A204.1 (cell line): Measurements from ENCODE around the gene ATG4C.

Source experiments
- FAIRE-seq: peaks from 2 replicates; lab custom pipeline; 2012; peaks lifted over from hg19 to GRCh38; lab: Jason Lieb, UNC

The ATG4C gene

GRCh38 chr1:62905309-62905708 is 121.4 kb downstream of the ATG4C start:
- FAIRE-seq: no peak

DNA sequence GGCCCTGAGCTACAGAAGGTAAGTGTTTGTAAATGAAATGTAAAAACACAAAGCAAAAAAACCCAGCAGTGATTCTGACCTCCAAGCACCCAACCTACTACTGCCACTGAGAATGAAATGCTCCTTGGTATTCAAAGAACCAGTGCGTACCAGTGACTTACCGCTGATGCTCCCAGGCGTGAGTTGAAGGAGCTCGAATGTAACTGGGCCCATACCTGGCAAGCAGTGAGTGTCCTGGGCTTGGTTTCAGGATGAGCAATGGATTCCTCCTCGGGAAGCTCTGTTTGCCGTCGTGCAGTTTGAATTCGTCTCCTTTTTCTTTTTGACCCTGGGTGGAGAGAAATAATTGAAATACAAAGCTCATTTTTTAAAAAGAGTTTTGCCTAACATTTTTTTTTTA is 121.9 kb downstream of the ATG4C start:
- no peak for FAIRE-seq

DNA sequence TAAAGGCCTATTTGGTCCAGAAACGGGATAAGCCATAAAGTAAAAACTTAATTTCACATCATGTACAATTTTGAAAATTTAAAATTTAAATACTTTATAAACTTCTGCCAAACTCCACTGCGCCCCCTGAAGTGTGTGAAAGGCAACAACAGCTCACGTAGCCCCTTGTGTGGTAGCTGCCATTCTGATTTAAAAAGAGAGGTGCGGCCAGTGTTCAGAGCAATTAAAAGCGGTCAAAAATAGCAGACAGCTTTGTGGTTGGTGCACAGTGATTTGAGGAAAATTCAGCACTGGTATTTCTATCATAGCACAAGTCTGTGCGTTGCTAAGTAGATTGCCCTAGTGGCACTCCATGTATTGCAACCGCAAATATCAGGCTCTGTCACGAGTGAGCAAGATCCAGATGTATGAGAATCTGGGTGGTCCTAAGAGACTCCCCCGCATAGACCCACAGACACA is 122.5 kb downstream of the ATG4C start:
- FAIRE-seq: no peak

GRCh38 chr1:62908168-62908695 is 124.3 kb downstream of the ATG4C start:
- FAIRE-seq: no peak

GRCh38 chr1:62912028-62912638 is 128.2 kb downstream of the ATG4C start:
- peak; percentile 71 for FAIRE-seq
